AG04450 (cell line): ENCODE results near the gene MSL3B.

Experiments
- CTCF ChIA-PET: fragments of 300-600, 350-600 bp; formaldehyde crosslinking; extraction: SDS; loops from one replicate; lab custom pipeline; 2022; ENCODE audit warnings: antibody characterized with exemption, inconsistent platforms; lab: Charles Lee
- POLR2A ChIA-PET: fragments of 350-600 bp; formaldehyde crosslinking; extraction: SDS; loops from one replicate; lab custom pipeline; 2021; ENCODE audit warnings: antibody characterized with exemption, inconsistent platforms; lab: Yijun Ruan, JAX
- DNase-seq: peaks from one replicate; pipeline ENCODE4 v3.0.0-alpha.2; 2011; ENCODE audit warnings: low read depth, low spot score
- H3K27ac ChIP-seq: one replicate; pipeline ENCODE4 v1.5.1; 2012; ENCODE audit warnings: low read depth, low read length, control low read depth
- H3K27me3 ChIP-seq: one replicate; pipeline ENCODE4 v1.6.0; 2012; ENCODE audit warnings: low read length; ENCODE audit not compliant: control insufficient read depth, insufficient read depth
- H3K4me3 ChIP-seq: 2 replicates; pipeline ENCODE4 v1.5.1; 2011; ENCODE audit warnings: mild to moderate bottlenecking, low read depth, low read length, control low read depth
- H3K9me3 ChIP-seq: 2 replicates; pipeline ENCODE4 v1.5.1; 2012; ENCODE audit warnings: low read length; ENCODE audit not compliant: control insufficient read depth, insufficient read depth
- TF ChIP-seq, protein P1 (sequence below): IDR thresholded peaks from 2 replicates; pipeline ENCODE4 v1.5.1; 2011; ENCODE audit warnings: low read depth, low read length, control low read depth, inconsistent platforms

Gene MSL3B

DNA sequence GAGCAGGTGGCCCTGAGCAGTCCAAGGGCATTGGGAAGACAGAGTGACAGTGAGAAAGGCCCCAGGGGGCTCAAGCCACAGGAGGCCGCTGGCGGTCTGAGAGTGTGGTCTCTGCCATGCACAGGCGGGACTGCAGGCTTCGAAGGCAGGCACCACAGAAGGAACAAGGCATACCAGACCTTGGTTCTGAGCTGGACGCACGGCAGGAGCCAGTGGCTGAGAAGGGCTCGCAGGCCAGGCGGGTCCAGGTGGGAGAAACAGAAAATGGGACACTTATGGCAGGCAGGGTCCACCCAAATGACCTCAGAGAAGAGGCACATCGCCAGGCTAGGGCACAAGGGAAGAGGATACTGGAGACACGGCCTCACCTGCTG is 28.8 kb downstream of the MSL3B start:
- CTCF ChIA-PET, result interaction anchor here (0.5 kb wide), 1 partner anchor 486 kb away, joined by 5 read pairs; no protein-coding TSS in a partner anchor
- no peak overlapping the region for H3K27ac ChIP-seq

DNA sequence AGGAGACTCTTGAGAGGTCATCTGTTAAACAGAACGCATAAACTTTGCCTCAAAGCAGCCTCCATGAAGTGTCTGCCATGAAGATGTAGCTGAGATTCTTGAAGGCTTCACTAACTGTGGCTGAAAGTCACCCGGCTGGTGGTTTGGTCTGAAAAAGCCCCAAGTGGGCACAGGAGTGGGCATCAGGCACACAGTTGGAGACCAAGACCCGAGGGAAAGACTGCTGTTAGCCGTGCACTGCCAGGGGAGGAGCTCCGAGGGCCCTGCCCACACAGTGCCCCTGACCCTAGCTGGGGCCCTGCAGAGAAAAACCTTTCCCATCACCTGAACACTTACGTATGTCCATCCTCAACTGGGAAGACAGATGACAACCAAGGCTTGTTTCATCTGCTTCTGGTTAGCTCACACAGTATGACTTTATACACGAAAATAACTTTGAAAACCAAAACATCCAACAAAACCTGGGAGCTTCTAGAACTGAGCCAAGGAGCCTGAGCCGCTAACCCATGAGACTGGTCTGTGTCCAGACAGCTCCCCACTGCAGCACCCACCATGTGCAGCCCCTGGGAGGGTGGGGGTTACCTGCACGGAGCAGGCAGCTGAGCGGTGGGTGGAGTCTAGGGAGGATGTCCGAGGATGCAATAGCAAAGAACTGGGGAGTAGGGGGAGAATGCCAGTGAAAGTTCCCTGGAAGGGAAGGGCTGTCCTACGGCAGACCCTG is 29.3 kb downstream of the MSL3B start:
- Histone ChIP-seq H3K27ac (peak overlapping the region; percentile 21), H3K9me3 (no peaks in the 10 kb centered on the region), H3K27me3 (no peaks in the 10 kb centered on the region), H3K4me3 (no peak overlapping the region)
- ChIA-PET POLR2A (no interaction called here), CTCF (interaction anchor here (0.5 kb wide), 1 partner anchor 485 kb away, joined by 5 read pairs; no protein-coding TSS in a partner anchor)
- TF ChIP-seq, protein P1, sequence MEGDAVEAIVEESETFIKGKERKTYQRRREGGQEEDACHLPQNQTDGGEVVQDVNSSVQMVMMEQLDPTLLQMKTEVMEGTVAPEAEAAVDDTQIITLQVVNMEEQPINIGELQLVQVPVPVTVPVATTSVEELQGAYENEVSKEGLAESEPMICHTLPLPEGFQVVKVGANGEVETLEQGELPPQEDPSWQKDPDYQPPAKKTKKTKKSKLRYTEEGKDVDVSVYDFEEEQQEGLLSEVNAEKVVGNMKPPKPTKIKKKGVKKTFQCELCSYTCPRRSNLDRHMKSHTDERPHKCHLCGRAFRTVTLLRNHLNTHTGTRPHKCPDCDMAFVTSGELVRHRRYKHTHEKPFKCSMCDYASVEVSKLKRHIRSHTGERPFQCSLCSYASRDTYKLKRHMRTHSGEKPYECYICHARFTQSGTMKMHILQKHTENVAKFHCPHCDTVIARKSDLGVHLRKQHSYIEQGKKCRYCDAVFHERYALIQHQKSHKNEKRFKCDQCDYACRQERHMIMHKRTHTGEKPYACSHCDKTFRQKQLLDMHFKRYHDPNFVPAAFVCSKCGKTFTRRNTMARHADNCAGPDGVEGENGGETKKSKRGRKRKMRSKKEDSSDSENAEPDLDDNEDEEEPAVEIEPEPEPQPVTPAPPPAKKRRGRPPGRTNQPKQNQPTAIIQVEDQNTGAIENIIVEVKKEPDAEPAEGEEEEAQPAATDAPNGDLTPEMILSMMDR, result no peak
- no peak for DNase-seq

More for the DNA sequence above, 28.8 kb downstream of the MSL3B start:
- no peaks in the 10 kb centered on the region for H3K9me3 ChIP-seq
- POLR2A ChIA-PET, result no interaction called here
- H3K27me3 ChIP-seq, result no peaks in the 10 kb centered on the region
- TF ChIP-seq, protein P1, result no peak
- no peak for DNase-seq
- no peak overlapping the region for H3K4me3 ChIP-seq

DNA sequence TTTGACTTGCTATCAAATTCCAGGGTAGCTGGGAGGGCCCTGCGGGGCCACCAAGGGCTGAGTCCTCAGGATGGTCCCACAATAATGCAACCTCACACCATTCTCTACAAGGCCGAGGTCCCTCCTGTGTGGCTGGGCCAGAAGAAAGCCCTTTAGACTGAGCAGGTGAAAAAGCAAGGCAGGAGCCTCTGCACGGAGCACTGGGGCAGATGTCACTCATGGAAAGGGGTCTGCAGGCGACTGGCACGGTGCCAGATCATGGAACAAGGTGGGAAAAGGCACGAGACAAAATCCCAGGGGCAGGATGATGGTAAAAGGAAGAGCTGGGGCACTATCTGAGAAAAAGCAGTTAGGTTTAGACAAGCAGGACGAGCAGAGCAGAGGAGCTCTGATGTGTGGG is 29.9 kb downstream of the MSL3B start:
- TF ChIP-seq, protein P1, result no peak
- no peak overlapping the region for H3K4me3 ChIP-seq
- H3K9me3 ChIP-seq, result no peaks in the 10 kb centered on the region
- H3K27me3 ChIP-seq, result no peaks in the 10 kb centered on the region
- DNase-seq, result no peak
- ChIA-PET POLR2A (no interaction called here), CTCF (interaction anchor here (1.3 kb wide), 1 partner anchor 19 kb away, joined by 6 read pairs; no protein-coding TSS in a partner anchor)
- no peak overlapping the region for H3K27ac ChIP-seq

DNA sequence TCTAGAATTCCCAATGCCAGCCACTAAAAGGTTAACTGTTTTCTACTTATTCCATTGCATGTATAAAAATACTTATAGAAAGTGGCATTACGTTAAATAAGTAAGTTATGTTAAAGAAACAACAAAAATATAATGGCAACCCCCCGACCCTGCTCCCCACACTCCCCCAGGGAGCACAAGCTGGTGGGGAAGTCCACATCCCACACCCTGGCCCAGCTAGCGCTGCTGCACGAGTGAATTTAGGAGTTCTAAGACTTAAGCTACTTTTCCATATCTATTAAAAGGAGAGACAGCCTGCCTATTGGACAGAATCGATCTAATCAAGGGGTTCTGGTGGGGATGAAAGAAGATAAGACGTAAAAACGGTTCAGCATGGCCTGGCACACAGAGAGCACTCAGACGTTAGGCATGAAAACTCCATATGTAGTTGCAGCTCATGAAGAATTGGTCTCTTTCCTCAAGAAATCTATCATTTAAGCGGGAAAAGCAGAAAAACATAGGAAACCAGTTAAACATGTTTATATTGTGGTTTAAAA is 30.4 kb downstream of the MSL3B start:
- DNase-seq, result no peak
- Histone ChIP-seq H3K27me3 (no peaks in the 10 kb centered on the region), H3K27ac (no peak overlapping the region), H3K9me3 (no peaks in the 10 kb centered on the region), H3K4me3 (no peak overlapping the region)
- CTCF ChIA-PET, result interaction anchor here (1.3 kb wide), 1 partner anchor 20 kb away, joined by 6 read pairs; no protein-coding TSS in a partner anchor
- POLR2A ChIA-PET, result no interaction called here
- TF ChIP-seq, protein P1, result no peak

- H3K4me3 ChIP-seq, result no peak overlapping the region
- DNase-seq, result no peak
- ChIA-PET POLR2A (no interaction called here), CTCF (interaction anchor here (0.7 kb wide), 1 partner anchor 293 kb away, joined by 4 read pairs; no protein-coding TSS in a partner anchor)
- H3K9me3 ChIP-seq, result no peaks in the 10 kb centered on the region
- no peak overlapping the region for H3K27ac ChIP-seq
- no peaks in the 10 kb centered on the region for H3K27me3 ChIP-seq
- TF ChIP-seq, protein P1, result no peak
Observed at GRCh38 chr2:233836359-233836758, 31.8 kb downstream of the MSL3B start.
